IMR-90 (cell line): Measurements from ENCODE around the gene NDST1. TPM values are rescaled to one million over a fixed set of nuclear protein-coding genes. Genes with fewer than 3 reads are reported as not detected.
A peak's percentile ranks its signal among the peaks of the same experiment; 100 is the strongest.

Source experiments
- ATAC-seq: fragments of 200-7000 bp; cut with Tn5 transposase; 2 replicates; pipeline ENCODE4 v1.9.1; 2020; ENCODE audit warnings: low read depth, mild to moderate bottlenecking, moderate library complexity
- BruUV-seq: library from RNA; stranded (reverse); fragments of 400-500 nt; replicated peaks from 2 replicates; lab custom pipeline; 2021; lab: Mats Ljungman, UMichigan
- CTCF ChIA-PET: fragments of 300-600 bp; formaldehyde crosslinking; extraction: SDS; loops from one replicate; lab custom pipeline; 2021; ENCODE audit warnings: antibody characterized with exemption; lab: Yijun Ruan, JAX
- POLR2A ChIA-PET: fragments of 300-600 bp; sonication (Branson Sonifier 250); formaldehyde crosslinking; loops from one replicate; lab custom pipeline; 2022; ENCODE audit warnings: antibody characterized with exemption; ENCODE audit not compliant: unreplicated experiment; lab: Charles Lee
- DNase-seq: peaks from one replicate; pipeline ENCODE4 v3.0.0; 2013
- H2AFZ ChIP-seq: replicated peaks from 2 replicates; pipeline ENCODE3; 2013; ENCODE audit warnings: low read length, mild to moderate bottlenecking; ENCODE audit not compliant: poor library complexity
- H2AK5ac ChIP-seq: 2 replicates; pipeline ENCODE4 v1.6.1; 2013; ENCODE audit warnings: low read depth, low read length, inconsistent platforms
- H2AK9ac ChIP-seq: replicated peaks from 2 replicates; pipeline ENCODE3; 2013; ENCODE audit warnings: mild to moderate bottlenecking, low read depth, low read length, moderate library complexity; ENCODE audit not compliant: poor library complexity
- H2BK120ac ChIP-seq: 2 replicates; pipeline ENCODE4 v1.6.1; 2013; ENCODE audit warnings: low read depth, low read length, inconsistent platforms
- H2BK15ac ChIP-seq: 3 replicates; pipeline ENCODE4 v1.6.1; 2013; ENCODE audit warnings: low read depth, low read length, inconsistent platforms
- H2BK20ac ChIP-seq: 2 replicates; pipeline ENCODE4 v1.6.1; 2013; ENCODE audit warnings: low read depth, mild to moderate bottlenecking, inconsistent platforms, low read length, moderate library complexity
- H2BK5ac ChIP-seq: 2 replicates; pipeline ENCODE4 v1.6.1; 2013; ENCODE audit warnings: mild to moderate bottlenecking, low read depth, low read length, inconsistent platforms; ENCODE audit not compliant: poor library complexity, severe bottlenecking
- H3K14ac ChIP-seq: replicated peaks from 2 replicates; pipeline ENCODE4 v1.6.1; 2013; ENCODE audit warnings: low read depth, low read length, inconsistent platforms
- H3K18ac ChIP-seq: 2 replicates; pipeline ENCODE4 v1.6.1; 2013; ENCODE audit warnings: low read depth, low read length, control low read depth
- H3K23ac ChIP-seq: 2 replicates; pipeline ENCODE4 v1.6.1; 2013; ENCODE audit warnings: low read depth, low read length, inconsistent platforms
- H3K27ac ChIP-seq: 2 replicates; pipeline ENCODE4 v1.5.1; 2013; ENCODE audit warnings: mild to moderate bottlenecking, control low read depth, low read length; ENCODE audit not compliant: insufficient read depth
- H3K27me3 ChIP-seq: 2 replicates; pipeline ENCODE4 v1.6.1; 2013; ENCODE audit warnings: low read length; ENCODE audit not compliant: control insufficient read depth, insufficient read depth
- H3K36me3 ChIP-seq: 2 replicates; pipeline ENCODE4 v1.6.1; 2013; ENCODE audit warnings: low read length, mixed read lengths; ENCODE audit not compliant: control insufficient read depth, insufficient read depth
- H3K4ac ChIP-seq: 2 replicates; pipeline ENCODE4 v1.6.1; 2013; ENCODE audit warnings: low read depth, low read length, inconsistent platforms
- H3K4me1 ChIP-seq: 2 replicates; pipeline ENCODE4 v1.6.1; 2013; ENCODE audit warnings: low read length, mixed read lengths; ENCODE audit not compliant: control insufficient read depth, insufficient read depth
- H3K4me2 ChIP-seq: 2 replicates; pipeline ENCODE4 v1.6.1; 2013; ENCODE audit warnings: low read depth, mild to moderate bottlenecking, control low read depth, low read length, moderate library complexity
- H3K4me3 ChIP-seq: 2 replicates; pipeline ENCODE4 v1.5.1; 2013; ENCODE audit warnings: low read depth, mild to moderate bottlenecking, control low read depth, low read length, moderate library complexity; ENCODE audit not compliant: insufficient read depth
- H3K56ac ChIP-seq: 2 replicates; pipeline ENCODE4 v1.6.1; 2013; ENCODE audit warnings: low read length, inconsistent platforms; ENCODE audit not compliant: insufficient read depth; ENCODE audit errors: extremely low read depth
- H3K79me1 ChIP-seq, 2 experiments: 2 replicates each; pipeline ENCODE4 v1.6.1; 2013; ENCODE audit warnings: low read length in 2 of 2, inconsistent platforms in 1 of 2, low read depth in 1 of 2
- H3K9ac ChIP-seq: 2 replicates; pipeline ENCODE4 v1.6.1; 2013; ENCODE audit warnings: low read depth, low read length, control low read depth
- H3K9me1 ChIP-seq: 2 replicates; pipeline ENCODE4 v1.6.1; 2013; ENCODE audit warnings: low read length, inconsistent platforms; ENCODE audit not compliant: insufficient read depth
- H3K9me3 ChIP-seq: 2 replicates; pipeline ENCODE4 v1.6.1; 2013; ENCODE audit warnings: low read length; ENCODE audit not compliant: control insufficient read depth, insufficient read depth
- H4K20me1 ChIP-seq: 2 replicates; pipeline ENCODE4 v1.6.1; 2013; ENCODE audit warnings: low read length, inconsistent platforms; ENCODE audit not compliant: insufficient read depth
- H4K5ac ChIP-seq: 2 replicates; pipeline ENCODE4 v1.6.1; 2013; ENCODE audit warnings: mild to moderate bottlenecking, low read depth, low read length, control low read depth
- H4K8ac ChIP-seq, 2 experiments: 2 replicates each; pipeline ENCODE4 v1.6.1; 2013; ENCODE audit warnings: low read depth in 2 of 2, low read length in 2 of 2, control low read depth in 1 of 2, inconsistent platforms in 1 of 2
- H4K91ac ChIP-seq: 2 replicates; pipeline ENCODE4 v1.6.1; 2013; ENCODE audit warnings: low read depth, low read length, inconsistent platforms; ENCODE audit not compliant: insufficient read depth
- CEBPB ChIP-seq: IDR thresholded peaks from 2 replicates; pipeline ENCODE4 v1.6.1; 2012; ENCODE audit warnings: low read depth, low read length, improper control_type of control experiment
- CHD1 ChIP-seq: IDR thresholded peaks from 2 replicates; pipeline ENCODE4 v1.6.1; 2012; ENCODE audit warnings: low read depth, low read length, improper control_type of control experiment
- FOS ChIP-seq: fragments of 150-350 bp; IDR thresholded peaks from 2 replicates; pipeline ENCODE4 v1.6.1; 2016; ENCODE audit warnings: low read depth, low read length
- MAFK ChIP-seq: IDR thresholded peaks from 2 replicates; pipeline ENCODE4 v1.6.1; 2012; ENCODE audit warnings: low read depth, low read length, improper control_type of control experiment
- MAZ ChIP-seq: IDR thresholded peaks from 2 replicates; pipeline ENCODE4 v1.6.1; 2012; ENCODE audit warnings: low read depth, mild to moderate bottlenecking, low read length, improper control_type of control experiment, moderate library complexity, borderline replicate concordance
- MXI1 ChIP-seq: IDR thresholded peaks from 2 replicates; pipeline ENCODE4 v1.6.1; 2012; ENCODE audit warnings: low read depth, mild to moderate bottlenecking, low read length, moderate library complexity, borderline replicate concordance
- NFE2L2 ChIP-seq: fragments of 150-350 bp; IDR thresholded peaks from 2 replicates; pipeline ENCODE4 v1.6.1; 2016; ENCODE audit warnings: low read depth, mild to moderate bottlenecking, low read length
- RAD21 ChIP-seq: IDR thresholded peaks from 2 replicates; pipeline ENCODE4 v1.6.1; 2012; ENCODE audit warnings: low read length, improper control_type of control experiment
- RCOR1 ChIP-seq: IDR thresholded peaks from 2 replicates; pipeline ENCODE4 v1.6.1; 2012; ENCODE audit warnings: mild to moderate bottlenecking, low read length, improper control_type of control experiment; ENCODE audit not compliant: insufficient replicate concordance
- RFX5 ChIP-seq: IDR thresholded peaks from 2 replicates; pipeline ENCODE4 v1.8.0; 2012; ENCODE audit warnings: low read depth, mild to moderate bottlenecking, low read length, moderate library complexity
- SMC3 ChIP-seq: fragments of 150-350 bp; IDR thresholded peaks from 2 replicates; pipeline ENCODE4 v1.6.1; 2016; ENCODE audit warnings: low read depth, mild to moderate bottlenecking, antibody characterized with exemption, low read length, moderate library complexity
- WGBS, 2 experiments: methylation state at CpG; one replicate each; pipeline versions ENCODE4 v1.1.5 to v1.1.7; 2013; ENCODE audit warnings: missing lambda C conversion rate in 2 of 2; ENCODE audit not compliant: insufficient read length in 1 of 2; ENCODE audit errors: extremely low coverage in 2 of 2; 5-methylcytosine and 5-hydroxymethylcytosine counted together
- dilution Hi-C: fragments of 300-500 bp; cut with HindIII; formaldehyde crosslinking; loops from one replicate; pipeline ENCODE4 v1.14.3; 2018; ENCODE audit warnings: low sequenced_read_pairs; ENCODE audit not compliant: unreplicated experiment
- in situ Hi-C: fragments of 300-500 bp; cut with MboI; formaldehyde crosslinking; loops from 3 replicates; pipeline ENCODE4 v1.14.3; 2019; ENCODE audit warnings: low sequenced_read_pairs, inconsistent platforms, mixed read lengths
- intact Hi-C: fragments of 100-400 bp; cut with micrococcal nuclease; formaldehyde crosslinking; loops from 2 replicates; pipeline ENCODE4 v1.10.0; 2022
- polyA plus RNA-seq, 3 experiments: library from polyadenylated mRNA; depleted of rRNA; stranded (reverse); fragments of >200 nt; gene quantifications; 2 replicates each; pipeline ENCODE4 v1.2.3, GENCODE V29; 2012; ENCODE audit warnings: low replicate concordance in 1 of 3
- total RNA-seq: library from RNA; depleted of rRNA; stranded (reverse); fragments of >200 nt; gene quantifications from 2 replicates; pipeline ENCODE4 v1.2.3, GENCODE V29; 2012
- TF ChIP-seq, protein P1 (sequence below): fragments of 150-350 bp; IDR thresholded peaks from 2 replicates; pipeline ENCODE4 v1.6.1; 2016; ENCODE audit warnings: low read depth, mild to moderate bottlenecking, low read length, moderate library complexity, borderline replicate concordance
- TF ChIP-seq, protein P2 (sequence below): conservative IDR thresholded peaks from 2 replicates; pipeline ENCODE4 v1.5.1; 2012; ENCODE audit warnings: mild to moderate bottlenecking, low read depth, low read length, improper control_type of control experiment

The NDST1 gene
- total and polyA plus RNA-seq, 2 of the 4 experiments (the other 2 are of a cell fraction) = 30.5 to 80.4 TPM

DNA sequence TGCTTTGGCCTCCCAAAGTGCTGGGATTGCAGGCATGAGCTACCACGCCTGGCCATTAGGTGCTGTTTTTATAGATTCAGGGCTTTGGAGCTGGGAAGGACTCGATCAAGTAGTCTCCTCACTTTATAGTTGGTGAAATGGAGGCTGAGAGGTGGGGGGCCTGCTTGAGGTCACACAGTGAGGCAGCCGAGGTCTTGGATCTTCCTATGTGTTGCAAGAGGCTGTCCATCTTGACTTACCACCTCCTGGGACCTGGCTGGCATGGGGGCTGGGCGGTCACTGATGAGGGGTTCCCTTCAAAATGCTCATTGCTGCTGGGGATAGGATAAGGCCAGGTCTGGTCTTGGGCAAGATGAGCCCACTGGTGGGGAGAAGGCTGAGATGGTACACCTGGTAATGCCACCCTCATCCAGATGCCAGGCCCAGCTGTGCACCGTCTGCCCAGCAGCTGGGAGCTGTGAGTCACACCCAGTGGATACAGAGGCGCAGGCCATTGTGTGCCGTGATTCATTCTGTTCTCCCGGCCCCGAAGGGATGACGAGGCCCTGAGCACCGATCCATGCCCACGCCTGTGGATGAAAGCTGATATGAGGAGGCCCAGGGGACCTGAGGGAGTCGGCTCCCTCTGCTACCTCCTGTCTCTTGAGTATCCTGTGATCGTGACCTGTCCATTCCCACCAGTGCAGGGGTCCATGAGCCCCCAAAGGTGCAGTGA lies 10.5 kb upstream of the NDST1 start:
- BruUV-seq = no TSS peak
- ChIA-PET POLR2A (no interaction called here), CTCF (interaction anchor here (0.7 to 1.0 kb wide), 2 partner anchors 38 to 48 kb away, joined by 3 to 4 read pairs; no protein-coding TSS in a partner anchor)
- Histone ChIP-seq H3K14ac (peak overlapping the region; percentile 83), H2BK5ac (peak overlapping the region; percentile 96), H3K36me3 (peaks cover 10% of the 10 kb centered on the region), H4K20me1 (peaks cover 66% of the 10 kb centered on the region), H2AK5ac (peak overlapping the region; percentile 90), H3K9me1 (peaks cover 61% of the 10 kb centered on the region), H3K56ac (peak overlapping the region; percentile 68), H3K18ac (peak overlapping the region; percentile 55), H3K27me3 (no peaks in the 10 kb centered on the region), H4K91ac (peak overlapping the region; percentile 97), H3K4me1 (peaks cover 56% of the 10 kb centered on the region), H3K9me3 (no peaks in the 10 kb centered on the region), H3K79me1 (peaks cover 26 to 74% of the 10 kb centered on the region in 2 experiments), H3K9ac (peak overlapping the region; percentile 0; the same call in 1 of the 2 replicates), H3K4ac (peak overlapping the region; percentile 94), H2BK15ac (peak overlapping the region; percentile 75; the same call in 2 of the 3 replicates), H2AK9ac (peak overlapping the region; percentile 71), H4K8ac (peak overlapping the region; percentile 68 to 76), H2BK20ac (peak overlapping the region; percentile 75), H2AFZ (peak overlapping the region; percentile 59), H2BK120ac (peak overlapping the region; percentile 81), H4K5ac (peak overlapping the region; percentile 68), H3K4me3 (peak overlapping the region; percentile 5; the same call in 1 of the 2 replicates), H3K23ac (peak overlapping the region; percentile 57), H3K27ac (peak overlapping the region; percentile 66), H3K4me2 (peak overlapping the region; percentile 72)
- in situ Hi-C loops (no loop called here), intact Hi-C loops (loop anchor here (1.0 kb wide), 1 partner anchor 20 kb away; no protein-coding TSS in a partner anchor), dilution Hi-C loops (no loop called here)
- ATAC-seq = peak; percentile 91
- peak; percentile 96 for DNase-seq
- WGBS, 2 experiments = 17% methylated on average over 5 of the region's 14 CpGs; no CpG with 5 or more reads in 1 of the 2 experiments
- TF ChIP-seq MAZ = peak; percentile 51; the same call in 1 of the 2 replicates
- TF ChIP-seq NFE2L2 = 0 out of 2 replicates have a peak, but pooled peaks have one; percentile 11
- TF ChIP-seq CHD1 = no peak
- TF ChIP-seq, protein P1, sequence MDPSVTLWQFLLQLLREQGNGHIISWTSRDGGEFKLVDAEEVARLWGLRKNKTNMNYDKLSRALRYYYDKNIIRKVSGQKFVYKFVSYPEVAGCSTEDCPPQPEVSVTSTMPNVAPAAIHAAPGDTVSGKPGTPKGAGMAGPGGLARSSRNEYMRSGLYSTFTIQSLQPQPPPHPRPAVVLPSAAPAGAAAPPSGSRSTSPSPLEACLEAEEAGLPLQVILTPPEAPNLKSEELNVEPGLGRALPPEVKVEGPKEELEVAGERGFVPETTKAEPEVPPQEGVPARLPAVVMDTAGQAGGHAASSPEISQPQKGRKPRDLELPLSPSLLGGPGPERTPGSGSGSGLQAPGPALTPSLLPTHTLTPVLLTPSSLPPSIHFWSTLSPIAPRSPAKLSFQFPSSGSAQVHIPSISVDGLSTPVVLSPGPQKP = no peak
- TF ChIP-seq MAFK = no peak
- TF ChIP-seq, protein P2, sequence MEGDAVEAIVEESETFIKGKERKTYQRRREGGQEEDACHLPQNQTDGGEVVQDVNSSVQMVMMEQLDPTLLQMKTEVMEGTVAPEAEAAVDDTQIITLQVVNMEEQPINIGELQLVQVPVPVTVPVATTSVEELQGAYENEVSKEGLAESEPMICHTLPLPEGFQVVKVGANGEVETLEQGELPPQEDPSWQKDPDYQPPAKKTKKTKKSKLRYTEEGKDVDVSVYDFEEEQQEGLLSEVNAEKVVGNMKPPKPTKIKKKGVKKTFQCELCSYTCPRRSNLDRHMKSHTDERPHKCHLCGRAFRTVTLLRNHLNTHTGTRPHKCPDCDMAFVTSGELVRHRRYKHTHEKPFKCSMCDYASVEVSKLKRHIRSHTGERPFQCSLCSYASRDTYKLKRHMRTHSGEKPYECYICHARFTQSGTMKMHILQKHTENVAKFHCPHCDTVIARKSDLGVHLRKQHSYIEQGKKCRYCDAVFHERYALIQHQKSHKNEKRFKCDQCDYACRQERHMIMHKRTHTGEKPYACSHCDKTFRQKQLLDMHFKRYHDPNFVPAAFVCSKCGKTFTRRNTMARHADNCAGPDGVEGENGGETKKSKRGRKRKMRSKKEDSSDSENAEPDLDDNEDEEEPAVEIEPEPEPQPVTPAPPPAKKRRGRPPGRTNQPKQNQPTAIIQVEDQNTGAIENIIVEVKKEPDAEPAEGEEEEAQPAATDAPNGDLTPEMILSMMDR = no peak
- TF ChIP-seq RCOR1 = peak; percentile 95
- TF ChIP-seq MXI1 = peak; percentile 40; the same call in 1 of the 2 replicates
- no peak for TF ChIP-seq RFX5
- peak; percentile 98 for TF ChIP-seq FOS
- TF ChIP-seq SMC3 = no peak
- TF ChIP-seq RAD21 = no peak; the same call in 1 of the 2 replicates
- TF ChIP-seq CEBPB = peak; percentile 71
